H1 (cell line): Measurements from ENCODE around the gene APOBEC3F. TPM values are rescaled to one million over a fixed set of nuclear protein-coding genes. Genes with fewer than 3 reads are reported as not detected.
"Not testable (repeated sequence)": the region's sequence is repeated elsewhere in the genome, so short reads cannot be mapped to it uniquely, and the experiment has no call there.

Source experiments
- CTCF ChIA-PET: fragments of 300-600 bp; sonication (Branson Sonifier 250); formaldehyde crosslinking; loops from one replicate; lab custom pipeline; 2021; ENCODE audit not compliant: partially characterized antibody; lab: Charles Lee
- POLR2A ChIA-PET: fragments of 300-600 bp; sonication (Branson Sonifier 250); formaldehyde crosslinking; loops from one replicate; lab custom pipeline; 2021; ENCODE audit warnings: inconsistent platforms; ENCODE audit not compliant: partially characterized antibody; lab: Charles Lee
- DNase-seq, 2 experiments: peaks; one replicate each; pipeline versions ENCODE4 v3.0.0 to v3.0.0-alpha.2; 2010 to 2022; ENCODE audit warnings: low spot score in 2 of 2, low read depth in 1 of 2, mixed read lengths in 1 of 2
- FAIRE-seq: peaks from 2 replicates; lab custom pipeline; 2011; peaks lifted over from hg19 to GRCh38; lab: Jason Lieb, UNC
- H2AFZ ChIP-seq: 2 replicates; pipeline ENCODE4 v1.8.1; 2012; ENCODE audit warnings: low read length, inconsistent platforms
- H2AK5ac ChIP-seq: 2 replicates; pipeline ENCODE4 v1.6.1; 2013; ENCODE audit warnings: low read depth, low read length
- H2BK120ac ChIP-seq: replicated peaks from 2 replicates; pipeline ENCODE3; 2013; ENCODE audit warnings: low read depth, low read length, inconsistent platforms
- H2BK12ac ChIP-seq: 2 replicates; pipeline ENCODE4 v1.6.1; 2013; ENCODE audit warnings: low read depth, low read length
- H2BK15ac ChIP-seq: 2 replicates; pipeline ENCODE4 v1.6.1; 2013; ENCODE audit warnings: low read length
- H2BK20ac ChIP-seq: 2 replicates; pipeline ENCODE4 v1.6.1; 2013; ENCODE audit warnings: low read length
- H2BK5ac ChIP-seq: 2 replicates; pipeline ENCODE4 v1.6.1; 2013; ENCODE audit warnings: low read depth, low read length
- H3K14ac ChIP-seq: 2 replicates; pipeline ENCODE4 v1.6.1; 2013; ENCODE audit warnings: inconsistent platforms; ENCODE audit not compliant: insufficient read length
- H3K18ac ChIP-seq: 2 replicates; pipeline ENCODE4 v1.6.1; 2013; ENCODE audit warnings: low read length; ENCODE audit errors: extremely low read depth
- H3K23ac ChIP-seq: 2 replicates; pipeline ENCODE4 v1.6.1; 2013; ENCODE audit warnings: inconsistent platforms; ENCODE audit not compliant: insufficient read length
- H3K23me2 ChIP-seq: 2 replicates; pipeline ENCODE4 v1.6.1; 2013; ENCODE audit warnings: low read depth, low read length
- H3K27ac ChIP-seq: 2 replicates; pipeline ENCODE4 v1.6.1; 2011; ENCODE audit warnings: low read depth, low read length, inconsistent platforms
- H3K27me3 ChIP-seq, 4 experiments: replicated peaks in 1 of 4; 1 replicate in 1 of 4; 2 replicates in 3 of 4; pipeline versions ENCODE4 v1.6.1 to v1.8.1; 2011 to 2013; ENCODE audit warnings: low read length in 3 of 4, mild to moderate bottlenecking in 3 of 4, inconsistent platforms in 2 of 4, mixed read lengths in 2 of 4, moderate library complexity in 1 of 4; ENCODE audit not compliant: control insufficient read depth in 3 of 4, insufficient read depth in 3 of 4; ENCODE audit errors: extremely low read depth in 1 of 4
- H3K36me3 ChIP-seq, 4 experiments: 2 replicates each; pipeline versions ENCODE4 v1.6.1 to v1.8.1; 2011 to 2013; ENCODE audit warnings: mild to moderate bottlenecking in 4 of 4, low read length in 3 of 4, moderate library complexity in 2 of 4, control low read depth in 1 of 4, inconsistent platforms in 1 of 4; ENCODE audit not compliant: insufficient read depth in 4 of 4, control insufficient read depth in 2 of 4
- H3K4ac ChIP-seq: replicated peaks from 2 replicates; pipeline ENCODE3; 2013; ENCODE audit warnings: low read length, low read depth, mixed read lengths, inconsistent platforms; ENCODE audit not compliant: insufficient read length
- H3K4me1 ChIP-seq, 4 experiments: replicated peaks in 1 of 4; 1 replicate in 1 of 4; 2 replicates in 3 of 4; pipeline versions ENCODE4 v1.6.1 to v1.8.1; 2011 to 2013; ENCODE audit warnings: low read length in 3 of 4, inconsistent platforms in 2 of 4, mixed read lengths in 1 of 4; ENCODE audit not compliant: insufficient read depth in 4 of 4, control insufficient read depth in 3 of 4
- H3K4me2 ChIP-seq, 2 experiments: 2 replicates each; pipeline versions ENCODE4 v1.6.1 to v1.8.1; 2011 to 2013; ENCODE audit warnings: low read depth in 2 of 2, low read length in 2 of 2, control low read depth in 1 of 2, inconsistent platforms in 1 of 2, mild to moderate bottlenecking in 1 of 2; ENCODE audit not compliant: insufficient read depth in 1 of 2
- H3K4me3 ChIP-seq, 4 experiments: fragments of 200-600, 300-600 bp in 1 of 4; sonication (generic), shearing (Covaris generic), sonication (Bioruptor Twin) in 1 of 4; 2 replicates each; pipeline versions ENCODE4 v1.5.1 to v1.8.1; 2011 to 2016; ENCODE audit warnings: low read length in 4 of 4, low read depth in 3 of 4, control low read depth in 2 of 4, inconsistent platforms in 2 of 4, mild to moderate bottlenecking in 2 of 4, mixed read lengths in 1 of 4, moderate library complexity in 1 of 4; ENCODE audit not compliant: insufficient read depth in 2 of 4; ENCODE audit errors: extremely low read depth in 1 of 4
- H3K56ac ChIP-seq: replicated peaks from 2 replicates; pipeline ENCODE3; 2013; ENCODE audit warnings: low read depth, mild to moderate bottlenecking, mixed read lengths, low read length, inconsistent platforms; ENCODE audit not compliant: insufficient read length
- H3K79me1 ChIP-seq: 2 replicates; pipeline ENCODE4 v1.6.1; 2013; ENCODE audit warnings: low read depth, low read length, control low read depth
- H3K79me2 ChIP-seq, 2 experiments: 2 replicates each; pipeline versions ENCODE4 v1.6.1 to v1.8.1; 2012 to 2013; ENCODE audit warnings: low read length in 2 of 2, mild to moderate bottlenecking in 2 of 2, inconsistent platforms in 1 of 2; ENCODE audit not compliant: insufficient read depth in 2 of 2, control insufficient read depth in 1 of 2
- H3K9ac ChIP-seq, 4 experiments: replicated peaks in 1 of 4; 1 replicate in 1 of 4; 2 replicates in 3 of 4; pipeline versions ENCODE4 v1.6.1 to v1.8.1; 2011 to 2013; ENCODE audit warnings: low read depth in 3 of 4, low read length in 3 of 4, control low read depth in 2 of 4, mild to moderate bottlenecking in 2 of 4, moderate library complexity in 2 of 4, inconsistent platforms in 1 of 4; ENCODE audit errors: extremely low read depth in 1 of 4
- H3K9me3 ChIP-seq, 2 experiments: 2 replicates each; pipeline versions ENCODE4 v1.6.1 to v1.8.1; 2012 to 2013; ENCODE audit warnings: mild to moderate bottlenecking in 2 of 2, moderate library complexity in 2 of 2, control low read depth in 1 of 2, inconsistent platforms in 1 of 2, low read depth in 1 of 2, low read length in 1 of 2, mixed read lengths in 1 of 2; ENCODE audit not compliant: insufficient read depth in 2 of 2
- H4K20me1 ChIP-seq, 2 experiments: replicated peaks in 1 of 2; 2 replicates each; pipeline versions ENCODE3 to v1.8.1; 2011 to 2013; ENCODE audit warnings: inconsistent platforms in 2 of 2, low read length in 2 of 2, mild to moderate bottlenecking in 1 of 2; ENCODE audit not compliant: insufficient read depth in 2 of 2, control insufficient read depth in 1 of 2
- H4K5ac ChIP-seq: 2 replicates; pipeline ENCODE4 v1.6.1; 2013; ENCODE audit warnings: low read length, low read depth, mixed read lengths, inconsistent platforms; ENCODE audit not compliant: insufficient read length
- H4K8ac ChIP-seq: 2 replicates; pipeline ENCODE4 v1.8.0; 2013; ENCODE audit warnings: mild to moderate bottlenecking, moderate library complexity, low read length, inconsistent platforms; ENCODE audit not compliant: insufficient read depth; ENCODE audit errors: extremely low read depth
- H4K91ac ChIP-seq: replicated peaks from 2 replicates; pipeline ENCODE3; 2013; ENCODE audit warnings: low read length, mixed read lengths, inconsistent platforms; ENCODE audit not compliant: insufficient read length
- WGBS, 2 experiments: shearing (Covaris generic) in 1 of 2; methylation state at CpG; one replicate each; pipeline versions ENCODE4 v1.1.6 to v1.1.7; 2013 to 2015; ENCODE audit warnings: low lambda C conversion rate in 2 of 2, mixed read lengths in 2 of 2, inconsistent platforms in 1 of 2, low coverage in 1 of 2, missing lambda C conversion rate in 1 of 2; ENCODE audit not compliant: insufficient replicate concordance in 2 of 2, insufficient coverage in 1 of 2, insufficient read length in 1 of 2; ENCODE audit errors: extremely low coverage in 1 of 2, missing lambda C conversion rate in 1 of 2; 5-methylcytosine and 5-hydroxymethylcytosine counted together
- polyA plus RNA-seq, 7 experiments: library from polyadenylated mRNA; depleted of rRNA in 3 of 7; stranded (reverse) in 5 of 7; unstranded in 2 of 7; fragments of >200 nt in 5 of 7; fragments of 200-250 nt in 2 of 7; gene quantifications; 1 replicate in 5 of 7; 2 replicates in 1 of 7; 4 replicates in 1 of 7; pipeline versions ENCODE4 v1.2.1 to v1.2.3, GENCODE V29; 2011 to 2013; ENCODE audit warnings: missing spikeins in 2 of 7, mixed read lengths in 2 of 7
- total RNA-seq: library from RNA; stranded (reverse); fragmentation: NEBNext Ultra II Directional; extraction: Animal tissue kit (Norgen Biotek cat#: 25700); gene quantifications from 2 replicates; pipeline ENCODE4 v1.2.1, GENCODE V29; 2021

Gene APOBEC3F
- total and polyA plus RNA-seq, 2 of the 8 experiments (the other 6 are each of a cell fraction or from before 2014, with no cell fraction given): 4.0 to 7.3 TPM

- FAIRE-seq: peak; percentile 94
- H3K79me2 ChIP-seq, H3K23ac ChIP-seq, DNase-seq, H3K9me3 ChIP-seq, H4K20me1 ChIP-seq, H3K4ac ChIP-seq, H3K14ac ChIP-seq, H2BK15ac ChIP-seq, H2BK120ac ChIP-seq, H3K79me1 ChIP-seq, H3K27me3 ChIP-seq, H2AFZ ChIP-seq, H4K5ac ChIP-seq, H3K23me2 ChIP-seq, H3K56ac ChIP-seq, H3K36me3 ChIP-seq: not testable (repeated sequence)
- Histone ChIP-seq H3K18ac (peak overlapping the region; percentile 71), H4K91ac (peak overlapping the region; percentile 85), H3K4me2 (peak overlapping the region; percentile 46 to 55), H2BK20ac (peak overlapping the region; percentile 21; the same call in 1 of the 2 replicates), H3K27ac (peak overlapping the region; percentile 65; the same call in 1 of the 2 replicates), H2BK12ac (peak overlapping the region; percentile 11; the same call in 1 of the 2 replicates), H4K8ac (peak overlapping the region; percentile 75), H2BK5ac (peak overlapping the region; percentile 85; the same call in 1 of the 2 replicates), H3K4me3 (peak overlapping the region in 3 of 4 experiments; percentile 3 to 47 (median 4); a peak in 5 of 8 replicates), H3K9ac (peak overlapping the region in 1 of 4 experiments; percentile 19; a peak in 2 of 7 replicates), H3K4me1 (peaks cover 5 to 21% (median 11%) of the 10 kb centered on the region in 4 experiments), H2AK5ac (peak overlapping the region; percentile 75; the same call in 1 of the 2 replicates)
- CTCF ChIA-PET: interaction anchor here (0.6 to 1.2 kb wide), 4 partner anchors 28 to 162 kb away, joined by 3 to 5 read pairs (median 4); no protein-coding TSS in a partner anchor
- POLR2A ChIA-PET: interaction anchor here (1.1 to 2.3 kb wide), 4 partner anchors 14 to 93 kb away, joined by 3 to 6 read pairs (median 3); no protein-coding TSS in a partner anchor
- 40% methylated on average over 10 of the region's 18 CpGs; no CpG with 5 or more reads in 1 of the 2 experiments for WGBS, 2 experiments
These were observed 9.0 kb upstream of the APOBEC3F start for GRCh38 chr22:39031434-39032295.
